GM21619 (cell line): ENCODE data around the gene NFU1.
A peak's percentile ranks its signal among the peaks of the same experiment; 100 is the strongest.
"Not testable (repeated sequence)": the region's sequence is repeated elsewhere in the genome, so short reads cannot be mapped to it uniquely, and the experiment has no call there.

Experiments
- ATAC-seq: cut with Tn5 transposase; IDR thresholded peaks from one replicate; pipeline ENCODE4 v1.9.1; 2021; ENCODE audit not compliant: unreplicated experiment

The NFU1 gene

GRCh38 chr2:69450735-69451416 is 13.6 kb upstream of the NFU1 start:
- no peak for ATAC-seq

DNA sequence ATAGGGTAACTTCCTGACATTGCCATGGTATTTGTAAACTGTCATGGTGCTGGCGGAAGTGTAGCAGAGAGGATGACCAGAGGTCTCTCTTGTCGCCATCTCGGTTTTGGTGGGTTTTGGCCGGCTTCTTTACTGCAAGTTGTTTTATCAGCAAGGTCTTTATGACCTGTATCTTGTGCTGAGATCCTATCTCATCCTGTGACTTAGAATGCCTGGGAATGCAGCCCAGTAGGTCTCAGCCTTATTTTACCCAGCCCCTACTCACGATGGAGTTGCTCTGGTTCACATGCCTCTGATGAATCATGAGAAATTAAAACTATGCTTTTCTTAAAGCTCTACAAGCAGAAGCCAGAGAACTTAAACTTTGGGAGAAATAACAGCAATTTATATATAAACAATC is 12.7 kb upstream of the NFU1 start:
- ATAC-seq = no peak

DNA sequence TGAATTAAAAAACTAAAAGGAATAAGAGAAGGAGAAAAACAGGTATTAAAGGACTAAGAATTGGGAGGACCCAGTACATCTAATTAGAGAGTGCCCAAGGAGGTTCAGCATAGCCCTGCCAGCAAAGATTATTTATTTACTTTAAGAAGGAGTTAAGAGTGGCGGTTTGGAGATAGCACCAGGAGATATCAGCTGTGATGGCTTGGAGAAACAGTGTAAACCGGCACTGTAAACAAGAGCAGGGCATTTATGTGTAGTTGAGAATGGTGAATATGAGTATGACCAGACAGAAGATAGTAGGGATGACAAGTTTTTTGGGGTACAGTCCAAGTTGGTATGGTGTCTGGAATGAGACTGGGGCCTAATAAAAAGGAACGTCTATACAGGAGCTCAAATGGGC is 6.4 kb upstream of the NFU1 start:
- not testable (repeated sequence) for ATAC-seq

GRCh38 chr2:69439499-69439898 is 2.3 kb upstream of the NFU1 start:
- ATAC-seq = not testable (repeated sequence)

GRCh38 chr2:69438580-69438979 is 1.3 kb upstream of the NFU1 start:
- no peak for ATAC-seq

GRCh38 chr2:69437751-69438154 is 518 bp upstream of the NFU1 start:
- no peak for ATAC-seq

DNA sequence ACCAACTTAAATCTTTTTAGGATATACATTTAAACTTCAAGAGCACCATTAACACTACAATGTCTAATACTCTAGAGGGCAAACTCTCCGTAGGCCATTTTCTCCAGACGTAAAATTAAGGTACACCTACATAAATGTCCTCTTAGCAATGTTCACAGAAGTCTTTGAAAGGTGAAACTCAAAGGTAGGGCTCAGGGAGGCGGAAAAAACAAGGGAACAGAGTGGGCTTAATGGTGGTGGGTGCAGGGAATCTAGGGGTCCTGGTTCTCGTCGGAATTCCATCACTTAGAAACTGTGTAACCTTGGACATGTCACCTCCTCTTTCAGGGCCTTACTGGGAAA is 668 bp downstream of the NFU1 start:
- ATAC-seq = peak; percentile 2

GRCh38 chr2:69434753-69435152 is 2.5 kb downstream of the NFU1 start:
- no peak for ATAC-seq

- no peak for ATAC-seq
Measured at GRCh38 chr2:69429491-69430183, 7.6 kb downstream of the NFU1 start.

- no peak for ATAC-seq
Measured at GRCh38 chr2:69428981-69429380, 8.3 kb downstream of the NFU1 start.

DNA sequence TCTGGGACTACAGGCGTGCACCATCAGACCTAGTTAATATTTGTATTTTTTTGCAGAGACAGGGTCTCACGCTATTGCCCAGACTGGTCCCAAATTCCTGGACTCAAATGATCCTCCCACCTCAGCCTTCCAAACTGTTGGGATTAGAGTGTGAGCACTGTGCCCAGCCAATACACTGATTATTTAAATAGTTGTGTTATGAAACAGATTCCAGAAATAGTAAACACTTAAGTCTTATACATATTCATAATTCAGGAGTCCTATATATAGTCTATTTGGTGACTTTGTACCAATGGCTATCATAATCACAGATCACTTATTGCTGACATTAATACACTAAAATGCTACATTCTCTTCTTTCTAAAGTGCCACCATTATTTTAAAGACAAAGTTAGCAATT is 12.8 kb downstream of the NFU1 start:
- no peak for ATAC-seq

DNA sequence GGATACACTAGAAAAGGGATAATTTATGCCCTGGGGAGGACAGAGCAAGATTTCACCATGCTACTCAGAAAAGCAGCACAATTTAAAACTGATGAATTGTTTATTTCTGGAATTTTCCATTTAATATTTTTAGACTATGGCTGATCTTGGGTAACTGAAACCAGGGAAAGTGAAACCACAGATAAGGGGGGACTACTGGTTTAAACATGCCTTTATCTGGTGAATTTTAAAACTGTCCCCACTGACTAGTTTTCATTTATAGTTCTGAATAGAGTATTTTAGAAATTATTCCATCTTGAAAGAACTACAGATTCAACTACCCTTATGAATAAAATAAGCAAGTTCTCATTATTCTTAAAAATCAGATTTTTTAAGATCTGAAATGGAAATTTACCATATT is 15.0 kb downstream of the NFU1 start:
- no peak for ATAC-seq

- not testable (repeated sequence) for ATAC-seq
Measured at GRCh38 chr2:69419111-69419510, 18.1 kb downstream of the NFU1 start.

DNA sequence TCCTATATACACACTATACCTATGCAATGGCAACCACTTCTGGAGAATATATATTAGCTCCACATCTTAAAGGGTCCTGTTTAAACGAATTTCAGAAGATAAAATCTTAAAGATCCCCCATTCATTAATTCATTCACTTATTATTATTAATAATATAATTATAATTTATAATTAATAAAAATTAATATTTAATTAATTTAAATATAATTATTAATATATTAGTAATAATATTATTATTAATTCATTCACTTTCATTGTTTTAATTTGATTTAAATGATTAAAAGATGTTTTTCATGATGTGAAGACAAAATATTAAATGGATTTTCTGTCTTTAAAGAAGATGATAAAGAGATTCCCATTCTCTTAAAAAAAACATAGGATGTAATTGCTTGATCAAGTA is 21.1 kb downstream of the NFU1 start:
- ATAC-seq = no peak

DNA sequence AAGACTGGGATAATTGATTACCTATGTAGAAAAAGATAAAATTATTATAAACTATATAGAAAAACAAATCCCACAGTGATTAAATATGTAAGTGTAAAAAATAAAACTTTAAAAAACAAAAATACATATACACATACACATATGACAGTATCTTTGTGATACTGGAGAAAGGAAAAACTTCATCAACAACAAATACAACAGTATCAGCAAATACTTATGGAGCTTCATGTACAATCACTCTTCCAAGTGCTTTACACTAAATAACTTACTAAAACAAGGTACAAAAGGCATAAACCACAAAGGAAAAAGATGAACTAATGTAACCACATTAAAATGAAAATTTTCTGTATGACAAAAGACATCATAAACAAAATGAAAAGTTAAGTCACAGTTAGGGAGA is 26.1 kb downstream of the NFU1 start:
- ATAC-seq = no peak

DNA sequence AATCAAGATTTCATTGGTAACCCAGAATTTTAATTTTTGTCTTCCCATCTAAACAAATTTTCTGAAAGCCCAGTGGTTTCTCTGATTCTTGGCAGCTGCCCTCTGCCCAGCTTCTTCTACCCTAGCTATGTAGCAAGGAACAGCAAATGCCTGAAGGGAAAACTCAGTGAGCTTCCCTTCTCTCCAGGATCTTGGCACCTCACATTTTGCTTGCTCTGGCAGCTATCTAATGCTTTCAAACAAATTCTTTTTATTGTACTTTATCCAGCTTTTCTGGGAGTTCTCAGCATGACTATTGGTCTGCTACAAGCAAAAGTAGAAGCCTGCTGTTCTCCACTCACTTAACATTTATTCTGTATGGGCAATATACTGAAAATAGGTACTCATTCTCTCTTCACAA is 31.9 kb downstream of the NFU1 start:
- no peak for ATAC-seq

DNA sequence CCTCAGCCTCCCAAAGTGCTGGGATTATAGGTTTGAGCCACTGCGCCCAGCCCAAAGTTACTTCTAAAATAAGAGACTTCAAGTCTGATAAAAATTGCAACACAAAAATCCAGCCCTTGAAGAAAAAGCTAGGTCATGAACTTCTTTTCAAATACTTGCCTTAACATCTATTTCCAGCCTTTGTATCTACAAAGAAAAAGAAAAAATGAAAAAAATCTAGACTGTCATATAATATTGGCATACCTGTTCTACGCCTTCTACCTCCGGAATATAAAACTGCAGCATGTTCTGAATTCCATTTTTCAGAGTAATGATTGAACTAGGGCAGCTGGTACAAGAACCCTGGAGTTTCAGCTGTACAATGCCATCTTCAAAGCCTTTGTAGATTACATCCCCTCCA is 37.1 kb downstream of the NFU1 start:
- ATAC-seq = no peak

DNA sequence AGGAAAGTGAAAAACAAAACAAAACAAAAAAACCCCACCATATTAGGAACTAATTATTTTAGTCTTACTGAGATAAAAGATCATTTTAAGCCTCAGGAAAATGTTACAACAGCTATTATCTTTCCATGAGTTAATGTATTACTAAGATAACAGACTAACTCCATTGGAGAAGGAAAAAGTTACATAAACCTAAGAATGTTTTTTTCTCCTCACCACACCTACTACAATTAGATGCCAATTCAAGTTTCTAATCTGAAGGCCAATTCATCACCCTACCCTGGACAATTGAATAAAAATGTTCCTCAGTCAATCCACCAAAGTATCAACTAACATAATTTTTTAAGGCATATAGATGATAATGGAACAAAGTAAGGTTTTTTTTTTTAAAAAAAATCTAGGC is 40.0 kb downstream of the NFU1 start:
- ATAC-seq = no peak

DNA sequence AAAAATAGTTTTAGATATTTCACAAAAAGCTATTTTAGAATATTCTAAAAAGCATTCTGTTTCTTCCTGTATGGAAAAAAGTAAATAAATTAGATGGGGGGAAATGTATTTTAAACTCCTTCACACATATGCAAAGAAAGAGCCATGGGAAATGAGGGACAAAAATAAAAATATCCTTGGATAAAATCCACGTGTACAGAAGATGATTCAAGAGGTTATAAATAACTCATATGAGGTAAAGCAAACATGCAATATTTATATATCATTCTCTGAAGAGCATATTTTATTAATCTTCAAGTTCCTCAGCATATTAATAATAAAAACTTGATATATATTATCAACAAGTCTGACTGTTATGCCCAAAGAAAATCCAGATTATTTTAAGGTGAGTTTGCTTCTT is 41.4 kb downstream of the NFU1 start:
- no peak for ATAC-seq

GRCh38 chr2:69393963-69394362 is 43.3 kb downstream of the NFU1 start:
- no peak for ATAC-seq

DNA sequence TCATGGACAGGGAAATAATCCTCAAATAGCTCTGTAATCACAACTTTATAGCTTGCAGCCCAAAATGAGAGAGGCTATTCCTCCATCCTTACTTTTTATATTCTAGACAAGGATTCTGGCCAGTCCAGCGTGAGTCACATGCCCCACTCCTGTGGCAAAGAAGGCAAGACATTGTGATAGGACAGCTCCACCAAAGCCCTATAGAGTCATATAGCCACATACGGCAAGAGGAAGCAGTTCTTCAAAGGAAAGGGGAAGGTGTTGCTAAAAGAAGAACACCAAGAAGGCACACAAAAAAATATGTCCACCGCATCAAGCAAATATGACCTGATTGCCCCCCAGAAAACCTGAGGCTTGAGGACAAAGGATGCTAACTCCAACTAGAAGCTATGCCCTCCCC is 46.8 kb downstream of the NFU1 start:
- no peak for ATAC-seq

DNA sequence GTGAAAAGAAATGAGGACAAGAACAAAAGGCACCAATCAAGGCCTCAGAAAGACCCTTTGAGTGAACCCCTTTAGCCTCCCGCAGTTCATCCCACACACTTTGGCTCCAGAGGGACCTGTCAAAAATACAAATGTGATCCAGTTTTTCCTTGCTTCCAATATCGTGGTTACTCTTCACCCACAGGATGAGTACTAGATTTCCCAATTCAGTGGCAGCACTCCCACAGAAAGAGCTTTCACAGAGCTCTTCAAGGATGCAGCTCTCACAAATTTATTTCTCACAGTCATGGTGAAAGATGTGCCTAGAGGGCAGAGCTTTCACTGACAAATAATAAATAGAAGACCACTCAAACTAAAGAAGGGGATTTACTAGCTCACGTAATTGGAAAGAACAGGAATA is 47.2 kb downstream of the NFU1 start:
- ATAC-seq = no peak

GRCh38 chr2:69389271-69389670 is 48.0 kb downstream of the NFU1 start:
- ATAC-seq = no peak
